NCI-H1105 (cell line): ENCODE measurements around the gene NEDD4.

Experiments
- DNase-seq: peaks from one replicate; lab custom pipeline; 2025; lab: John Stamatoyannopoulos, UW

Gene NEDD4

GRCh38 chr15:55780292-55780691 lies 213.1 kb downstream of the NEDD4 start:
- no peak for DNase-seq

GRCh38 chr15:55778932-55779331 lies 214.5 kb downstream of the NEDD4 start:
- DNase-seq, result no peak
